CD4-positive, CD25-positive, alpha-beta regulatory T cell (primary cell): ENCODE results near the gene PCSK9. TPM values are rescaled to one million over a fixed set of nuclear protein-coding genes. Genes with fewer than 3 reads are reported as not detected.
"Not testable (repeated sequence)": the region's sequence is repeated elsewhere in the genome, so short reads cannot be mapped to it uniquely, and the experiment has no call there.

Experiments used
- ATAC-seq, 2 donors: fragments of 150-1000 bp; cut with Tn5 transposase; one replicate each; pipeline ENCODE4 v1.10.0; 2021; ENCODE audit warnings: low read depth in 2 of 2, moderate number of reproducible peaks in 2 of 2, moderate library complexity in 1 of 2
- DNase-seq, 3 donors: peaks; one replicate each; pipeline versions ENCODE4 v3.0.0 to v3.0.0-alpha.2; 2012 to 2022; ENCODE audit warnings: mixed read lengths in 1 of 3
- H3K27ac ChIP-seq: one replicate; pipeline ENCODE4 v1.7.0; 2013; ENCODE audit warnings: mild to moderate bottlenecking, low read length; ENCODE audit not compliant: insufficient read depth, poor library complexity, severe bottlenecking
- H3K27me3 ChIP-seq: one replicate; pipeline ENCODE4 v1.7.0; 2013; ENCODE audit warnings: low read length; ENCODE audit not compliant: control insufficient read depth, insufficient read depth
- H3K36me3 ChIP-seq: one replicate; pipeline ENCODE4 v1.7.0; 2013; ENCODE audit warnings: mild to moderate bottlenecking, low read length, moderate library complexity; ENCODE audit not compliant: control insufficient read depth, insufficient read depth
- H3K4me1 ChIP-seq: 2 replicates; pipeline ENCODE4 v1.7.0; 2013; ENCODE audit warnings: mild to moderate bottlenecking, low read length; ENCODE audit not compliant: insufficient read depth, control insufficient read depth, poor library complexity, severe bottlenecking
- H3K4me3 ChIP-seq: one replicate; pipeline ENCODE4 v1.7.0; 2013; ENCODE audit warnings: low read depth, mild to moderate bottlenecking, low read length, moderate library complexity
- H3K9me3 ChIP-seq, 2 experiments: 1 replicate in 1 of 2; 2 replicates in 1 of 2; pipeline ENCODE4 v1.7.0; 2013; ENCODE audit warnings: low read length in 2 of 2, mild to moderate bottlenecking in 1 of 2, moderate library complexity in 1 of 2; ENCODE audit not compliant: control insufficient read depth in 2 of 2
- H3K27ac Mint-ChIP-seq, 3 donors: one replicate each; pipeline ENCODE4 v1.8.0; 2020 to 2022; ENCODE audit warnings: mild to moderate bottlenecking in 3 of 3, mixed read lengths in 3 of 3, moderate library complexity in 2 of 3
- H3K27me3 Mint-ChIP-seq: one replicate; pipeline ENCODE4 v1.8.0; 2022; ENCODE audit warnings: mild to moderate bottlenecking, mixed read lengths
- H3K36me3 Mint-ChIP-seq: one replicate; pipeline ENCODE4 v1.8.0; 2020; ENCODE audit warnings: mixed read lengths
- H3K4me1 Mint-ChIP-seq, 4 donors: one replicate each; pipeline ENCODE4 v1.8.0; 2020 to 2022; ENCODE audit warnings: mixed read lengths in 4 of 4, mild to moderate bottlenecking in 1 of 4
- H3K4me3 Mint-ChIP-seq, 4 donors: one replicate each; pipeline ENCODE4 v1.8.0; 2020 to 2022; ENCODE audit warnings: mild to moderate bottlenecking in 4 of 4, mixed read lengths in 4 of 4, moderate library complexity in 3 of 4
- H3K9me3 Mint-ChIP-seq, 7 donors: one replicate each; pipeline ENCODE4 v1.8.0; 2020 to 2022; ENCODE audit warnings: mixed read lengths in 7 of 7, mild to moderate bottlenecking in 3 of 7, moderate library complexity in 2 of 7
- polyA plus RNA-seq, 4 donors: library from polyadenylated mRNA; unstranded; fragments of 300-500 nt; fragmentation: Illumina TruSeq; gene quantifications; one replicate each; pipeline ENCODE4 v1.2.3, GENCODE V29; 2021
- total RNA-seq: library from RNA; stranded (reverse); gene quantifications from one replicate; pipeline ENCODE4 v1.2.3, GENCODE V29; 2022

Gene PCSK9
- total and polyA plus RNA-seq, 5 donors from 2014 or later = not detected

GRCh38 chr1:55015123-55015522, 24.2 kb upstream of the PCSK9 start:
- Mint-ChIP-seq H3K9me3 (peaks cover 0 to 3% (median 0%) of the 10 kb centered on the region in 7 donors), H3K36me3 (no peaks in the 10 kb centered on the region), H3K27me3 (peaks cover 11% of the 10 kb centered on the region), H3K4me3 (no peak overlapping the region), H3K27ac (no peak overlapping the region), H3K4me1 (no peaks in the 10 kb centered on the region)
- H3K36me3 ChIP-seq = no peaks in the 10 kb centered on the region
- no peak overlapping the region for H3K4me3 ChIP-seq
- H3K4me1 ChIP-seq = no peaks in the 10 kb centered on the region
- no peak for DNase-seq
- no peak overlapping the region for H3K27ac ChIP-seq
- H3K27me3 ChIP-seq = no peaks in the 10 kb centered on the region
- no peaks in the 10 kb centered on the region for H3K9me3 ChIP-seq
- ATAC-seq = no peak

GRCh38 chr1:55015731-55016620, 23.4 kb upstream of the PCSK9 start:
- Histone ChIP-seq H3K4me3 (no peak overlapping the region), H3K27ac (no peak overlapping the region), H3K9me3 (no peaks in the 10 kb centered on the region), H3K36me3 (no peaks in the 10 kb centered on the region), H3K27me3 (no peaks in the 10 kb centered on the region), H3K4me1 (no peaks in the 10 kb centered on the region)
- Mint-ChIP-seq H3K4me1 (no peaks in the 10 kb centered on the region), H3K4me3 (no peak overlapping the region), H3K27ac (no peak overlapping the region), H3K27me3 (peaks cover 11% of the 10 kb centered on the region), H3K36me3 (no peaks in the 10 kb centered on the region), H3K9me3 (peaks cover 0 to 3% (median 0%) of the 10 kb centered on the region in 7 donors)
- ATAC-seq (no peak), DNase-seq (no peak)

GRCh38 chr1:55018395-55018794, 21.0 kb upstream of the PCSK9 start:
- H3K36me3 ChIP-seq = no peaks in the 10 kb centered on the region
- Mint-ChIP-seq H3K4me1 (no peaks in the 10 kb centered on the region), H3K27ac (peak overlapping the region in 1 of 3 donors; percentile 57), H3K4me3 (no peak overlapping the region), H3K9me3 (peaks cover 0 to 3% (median 0%) of the 10 kb centered on the region in 7 donors), H3K36me3 (no peaks in the 10 kb centered on the region), H3K27me3 (peaks cover 4% of the 10 kb centered on the region)
- H3K9me3 ChIP-seq = no peaks in the 10 kb centered on the region
- H3K4me1 ChIP-seq = no peaks in the 10 kb centered on the region
- no peak overlapping the region for H3K27ac ChIP-seq
- DNase-seq (no peak), ATAC-seq (no peak)
- no peaks in the 10 kb centered on the region for H3K27me3 ChIP-seq
- no peak overlapping the region for H3K4me3 ChIP-seq

GRCh38 chr1:55021942-55022546, 17.3 kb upstream of the PCSK9 start:
- no peak overlapping the region for H3K27ac Mint-ChIP-seq
- Histone ChIP-seq H3K27me3 (no peaks in the 10 kb centered on the region), H3K9me3 (no peaks in the 10 kb centered on the region), H3K4me3 (no peak overlapping the region), H3K27ac (no peak overlapping the region), H3K36me3 (no peaks in the 10 kb centered on the region), H3K4me1 (no peaks in the 10 kb centered on the region)
- peak; percentile 39 to 52 for ATAC-seq
- peaks cover 0 to 2% (median 0%) of the 10 kb centered on the region in 4 donors for H3K4me1 Mint-ChIP-seq
- H3K4me3 Mint-ChIP-seq = no peak overlapping the region
- H3K36me3 Mint-ChIP-seq = no peaks in the 10 kb centered on the region
- H3K9me3 Mint-ChIP-seq = peaks cover 0 to 1% (median 0%) of the 10 kb centered on the region in 7 donors
- peaks cover 4% of the 10 kb centered on the region for H3K27me3 Mint-ChIP-seq
- DNase-seq = peak; percentile 11 to 57 (median 23)

GRCh38 chr1:55024163-55024562, 15.2 kb upstream of the PCSK9 start:
- H3K4me1 Mint-ChIP-seq, H3K36me3 Mint-ChIP-seq, H3K27me3 Mint-ChIP-seq, H3K9me3 ChIP-seq, H3K4me3 ChIP-seq, H3K36me3 ChIP-seq, DNase-seq, H3K4me1 ChIP-seq, H3K27me3 ChIP-seq, H3K4me3 Mint-ChIP-seq, H3K9me3 Mint-ChIP-seq, H3K27ac ChIP-seq, ATAC-seq: not testable (repeated sequence)
- peak overlapping the region in 1 of 3 donors; percentile 36 for H3K27ac Mint-ChIP-seq

GRCh38 chr1:55026682-55027081, 12.7 kb upstream of the PCSK9 start:
- not testable (repeated sequence) for ATAC-seq, H3K4me3 ChIP-seq, H3K4me1 ChIP-seq, H3K27me3 Mint-ChIP-seq, H3K9me3 ChIP-seq, H3K27me3 ChIP-seq, H3K4me1 Mint-ChIP-seq, DNase-seq, H3K9me3 Mint-ChIP-seq, H3K36me3 ChIP-seq, H3K36me3 Mint-ChIP-seq, H3K4me3 Mint-ChIP-seq, H3K27ac ChIP-seq, H3K27ac Mint-ChIP-seq

- not testable (repeated sequence) for H3K27me3 ChIP-seq, H3K4me3 ChIP-seq, H3K27ac ChIP-seq, H3K4me1 Mint-ChIP-seq, H3K9me3 ChIP-seq, H3K36me3 Mint-ChIP-seq, H3K36me3 ChIP-seq, H3K4me3 Mint-ChIP-seq, H3K9me3 Mint-ChIP-seq, H3K27ac Mint-ChIP-seq, ATAC-seq, H3K4me1 ChIP-seq, DNase-seq
- peaks cover 15% of the 10 kb centered on the region for H3K27me3 Mint-ChIP-seq
These were observed 8.2 kb upstream of the PCSK9 start for GRCh38 chr1:55031098-55031497.

- no peak for DNase-seq
- Histone ChIP-seq H3K4me3 (no peak overlapping the region), H3K36me3 (no peaks in the 10 kb centered on the region), H3K9me3 (no peaks in the 10 kb centered on the region), H3K27me3 (no peaks in the 10 kb centered on the region), H3K4me1 (no peaks in the 10 kb centered on the region), H3K27ac (no peak overlapping the region)
- H3K9me3 Mint-ChIP-seq = peaks cover 0 to 2% (median 0%) of the 10 kb centered on the region in 7 donors
- H3K27me3 Mint-ChIP-seq = peaks cover 30% of the 10 kb centered on the region
- no peak overlapping the region for H3K4me3 Mint-ChIP-seq
- no peak for ATAC-seq
- H3K27ac Mint-ChIP-seq = no peak overlapping the region
- no peaks in the 10 kb centered on the region for H3K36me3 Mint-ChIP-seq
- H3K4me1 Mint-ChIP-seq = peaks cover 0 to 2% (median 0%) of the 10 kb centered on the region in 4 donors
These were observed 6.1 kb upstream of the PCSK9 start for GRCh38 chr1:55033265-55033614.
